H1 (cell line): ENCODE results near the gene ETNK1. TPM values are rescaled to one million over a fixed set of nuclear protein-coding genes. Genes with fewer than 3 reads are reported as not detected.

Source experiments
- CTCF ChIA-PET: fragments of 300-600 bp; sonication (Branson Sonifier 250); formaldehyde crosslinking; loops from one replicate; lab custom pipeline; 2021; ENCODE audit not compliant: partially characterized antibody; lab: Charles Lee
- POLR2A ChIA-PET: fragments of 300-600 bp; sonication (Branson Sonifier 250); formaldehyde crosslinking; loops from one replicate; lab custom pipeline; 2021; ENCODE audit warnings: inconsistent platforms; ENCODE audit not compliant: partially characterized antibody; lab: Charles Lee
- DNase-seq, 2 experiments: peaks; one replicate each; pipeline versions ENCODE4 v3.0.0 to v3.0.0-alpha.2; 2010 to 2022; ENCODE audit warnings: low spot score in 2 of 2, low read depth in 1 of 2, mixed read lengths in 1 of 2
- FAIRE-seq: peaks from 2 replicates; lab custom pipeline; 2011; peaks lifted over from hg19 to GRCh38; lab: Jason Lieb, UNC
- H2AFZ ChIP-seq: 2 replicates; pipeline ENCODE4 v1.8.1; 2012; ENCODE audit warnings: low read length, inconsistent platforms
- H2AK5ac ChIP-seq: 2 replicates; pipeline ENCODE4 v1.6.1; 2013; ENCODE audit warnings: low read depth, low read length
- H2BK120ac ChIP-seq: replicated peaks from 2 replicates; pipeline ENCODE3; 2013; ENCODE audit warnings: low read depth, low read length, inconsistent platforms
- H2BK12ac ChIP-seq: 2 replicates; pipeline ENCODE4 v1.6.1; 2013; ENCODE audit warnings: low read depth, low read length
- H2BK15ac ChIP-seq: 2 replicates; pipeline ENCODE4 v1.6.1; 2013; ENCODE audit warnings: low read length
- H2BK20ac ChIP-seq: 2 replicates; pipeline ENCODE4 v1.6.1; 2013; ENCODE audit warnings: low read length
- H2BK5ac ChIP-seq: 2 replicates; pipeline ENCODE4 v1.6.1; 2013; ENCODE audit warnings: low read depth, low read length
- H3K14ac ChIP-seq: 2 replicates; pipeline ENCODE4 v1.6.1; 2013; ENCODE audit warnings: inconsistent platforms; ENCODE audit not compliant: insufficient read length
- H3K18ac ChIP-seq: 2 replicates; pipeline ENCODE4 v1.6.1; 2013; ENCODE audit warnings: low read length; ENCODE audit errors: extremely low read depth
- H3K23ac ChIP-seq: 2 replicates; pipeline ENCODE4 v1.6.1; 2013; ENCODE audit warnings: inconsistent platforms; ENCODE audit not compliant: insufficient read length
- H3K23me2 ChIP-seq: 2 replicates; pipeline ENCODE4 v1.6.1; 2013; ENCODE audit warnings: low read depth, low read length
- H3K27ac ChIP-seq: 2 replicates; pipeline ENCODE4 v1.6.1; 2011; ENCODE audit warnings: low read depth, low read length, inconsistent platforms
- H3K27me3 ChIP-seq, 4 experiments: replicated peaks in 1 of 4; 1 replicate in 1 of 4; 2 replicates in 3 of 4; pipeline versions ENCODE4 v1.6.1 to v1.8.1; 2011 to 2013; ENCODE audit warnings: low read length in 3 of 4, mild to moderate bottlenecking in 3 of 4, inconsistent platforms in 2 of 4, mixed read lengths in 2 of 4, moderate library complexity in 1 of 4; ENCODE audit not compliant: control insufficient read depth in 3 of 4, insufficient read depth in 3 of 4; ENCODE audit errors: extremely low read depth in 1 of 4
- H3K36me3 ChIP-seq, 4 experiments: 2 replicates each; pipeline versions ENCODE4 v1.6.1 to v1.8.1; 2011 to 2013; ENCODE audit warnings: mild to moderate bottlenecking in 4 of 4, low read length in 3 of 4, moderate library complexity in 2 of 4, control low read depth in 1 of 4, inconsistent platforms in 1 of 4; ENCODE audit not compliant: insufficient read depth in 4 of 4, control insufficient read depth in 2 of 4
- H3K4ac ChIP-seq: replicated peaks from 2 replicates; pipeline ENCODE3; 2013; ENCODE audit warnings: low read length, low read depth, mixed read lengths, inconsistent platforms; ENCODE audit not compliant: insufficient read length
- H3K4me1 ChIP-seq, 4 experiments: replicated peaks in 1 of 4; 1 replicate in 1 of 4; 2 replicates in 3 of 4; pipeline versions ENCODE4 v1.6.1 to v1.8.1; 2011 to 2013; ENCODE audit warnings: low read length in 3 of 4, inconsistent platforms in 2 of 4, mixed read lengths in 1 of 4; ENCODE audit not compliant: insufficient read depth in 4 of 4, control insufficient read depth in 3 of 4
- H3K4me2 ChIP-seq, 2 experiments: 2 replicates each; pipeline versions ENCODE4 v1.6.1 to v1.8.1; 2011 to 2013; ENCODE audit warnings: low read depth in 2 of 2, low read length in 2 of 2, control low read depth in 1 of 2, inconsistent platforms in 1 of 2, mild to moderate bottlenecking in 1 of 2; ENCODE audit not compliant: insufficient read depth in 1 of 2
- H3K4me3 ChIP-seq, 4 experiments: fragments of 200-600, 300-600 bp in 1 of 4; sonication (generic), shearing (Covaris generic), sonication (Bioruptor Twin) in 1 of 4; 2 replicates each; pipeline versions ENCODE4 v1.5.1 to v1.8.1; 2011 to 2016; ENCODE audit warnings: low read length in 4 of 4, low read depth in 3 of 4, control low read depth in 2 of 4, inconsistent platforms in 2 of 4, mild to moderate bottlenecking in 2 of 4, mixed read lengths in 1 of 4, moderate library complexity in 1 of 4; ENCODE audit not compliant: insufficient read depth in 2 of 4; ENCODE audit errors: extremely low read depth in 1 of 4
- H3K56ac ChIP-seq: replicated peaks from 2 replicates; pipeline ENCODE3; 2013; ENCODE audit warnings: low read depth, mild to moderate bottlenecking, mixed read lengths, low read length, inconsistent platforms; ENCODE audit not compliant: insufficient read length
- H3K79me1 ChIP-seq: 2 replicates; pipeline ENCODE4 v1.6.1; 2013; ENCODE audit warnings: low read depth, low read length, control low read depth
- H3K79me2 ChIP-seq, 2 experiments: 2 replicates each; pipeline versions ENCODE4 v1.6.1 to v1.8.1; 2012 to 2013; ENCODE audit warnings: low read length in 2 of 2, mild to moderate bottlenecking in 2 of 2, inconsistent platforms in 1 of 2; ENCODE audit not compliant: insufficient read depth in 2 of 2, control insufficient read depth in 1 of 2
- H3K9ac ChIP-seq, 4 experiments: replicated peaks in 1 of 4; 1 replicate in 1 of 4; 2 replicates in 3 of 4; pipeline versions ENCODE4 v1.6.1 to v1.8.1; 2011 to 2013; ENCODE audit warnings: low read depth in 3 of 4, low read length in 3 of 4, control low read depth in 2 of 4, mild to moderate bottlenecking in 2 of 4, moderate library complexity in 2 of 4, inconsistent platforms in 1 of 4; ENCODE audit errors: extremely low read depth in 1 of 4
- H3K9me3 ChIP-seq, 2 experiments: 2 replicates each; pipeline versions ENCODE4 v1.6.1 to v1.8.1; 2012 to 2013; ENCODE audit warnings: mild to moderate bottlenecking in 2 of 2, moderate library complexity in 2 of 2, control low read depth in 1 of 2, inconsistent platforms in 1 of 2, low read depth in 1 of 2, low read length in 1 of 2, mixed read lengths in 1 of 2; ENCODE audit not compliant: insufficient read depth in 2 of 2
- H4K20me1 ChIP-seq, 2 experiments: replicated peaks in 1 of 2; 2 replicates each; pipeline versions ENCODE3 to v1.8.1; 2011 to 2013; ENCODE audit warnings: inconsistent platforms in 2 of 2, low read length in 2 of 2, mild to moderate bottlenecking in 1 of 2; ENCODE audit not compliant: insufficient read depth in 2 of 2, control insufficient read depth in 1 of 2
- H4K5ac ChIP-seq: 2 replicates; pipeline ENCODE4 v1.6.1; 2013; ENCODE audit warnings: low read length, low read depth, mixed read lengths, inconsistent platforms; ENCODE audit not compliant: insufficient read length
- H4K8ac ChIP-seq: 2 replicates; pipeline ENCODE4 v1.8.0; 2013; ENCODE audit warnings: mild to moderate bottlenecking, moderate library complexity, low read length, inconsistent platforms; ENCODE audit not compliant: insufficient read depth; ENCODE audit errors: extremely low read depth
- H4K91ac ChIP-seq: replicated peaks from 2 replicates; pipeline ENCODE3; 2013; ENCODE audit warnings: low read length, mixed read lengths, inconsistent platforms; ENCODE audit not compliant: insufficient read length
- BRCA1 ChIP-seq: IDR thresholded peaks from 2 replicates; pipeline ENCODE4 v1.6.1; 2012; ENCODE audit warnings: low read depth, low read length, improper control_type of control experiment
- CBX8 ChIP-seq: fragments of 300-800, 300-1000 bp; sonication (generic); IDR thresholded peaks from 2 replicates; pipeline ENCODE4 v1.7.1; 2016; ENCODE audit warnings: low read depth, low read length, borderline replicate concordance
- CREB1 ChIP-seq: IDR thresholded peaks from 2 replicates; pipeline ENCODE4 v1.6.1; 2012; ENCODE audit warnings: inconsistent platforms
- EZH2 ChIP-seq: fragments of 200-600 bp; sonication (generic); IDR thresholded peaks from 2 replicates; pipeline ENCODE4 v1.7.1; 2012; ENCODE audit warnings: low read depth, mild to moderate bottlenecking, moderate library complexity, low read length, inconsistent platforms; ENCODE audit not compliant: severe bottlenecking
- SAP30 ChIP-seq: fragments of 300-600 bp; sonication (generic); IDR thresholded peaks from 2 replicates; pipeline ENCODE4 v1.7.1; 2012; ENCODE audit warnings: low read length, moderate library complexity, mild to moderate bottlenecking, inconsistent platforms; ENCODE audit not compliant: insufficient read depth, insufficient replicate concordance
- SP1 ChIP-seq: IDR thresholded peaks from 2 replicates; pipeline ENCODE4 v1.6.1; 2011; ENCODE audit warnings: low read depth, low read length
- ZNF274 ChIP-seq: IDR thresholded peaks from 2 replicates; pipeline ENCODE4 v1.7.0; 2012; ENCODE audit warnings: low read length, borderline replicate concordance; ENCODE audit errors: extremely low read depth
- WGBS, 2 experiments: shearing (Covaris generic) in 1 of 2; methylation state at CpG; one replicate each; pipeline versions ENCODE4 v1.1.6 to v1.1.7; 2013 to 2015; ENCODE audit warnings: low lambda C conversion rate in 2 of 2, mixed read lengths in 2 of 2, inconsistent platforms in 1 of 2, low coverage in 1 of 2, missing lambda C conversion rate in 1 of 2; ENCODE audit not compliant: insufficient replicate concordance in 2 of 2, insufficient coverage in 1 of 2, insufficient read length in 1 of 2; ENCODE audit errors: extremely low coverage in 1 of 2, missing lambda C conversion rate in 1 of 2; 5-methylcytosine and 5-hydroxymethylcytosine counted together
- polyA plus RNA-seq, 7 experiments: library from polyadenylated mRNA; depleted of rRNA in 3 of 7; stranded (reverse) in 5 of 7; unstranded in 2 of 7; fragments of >200 nt in 5 of 7; fragments of 200-250 nt in 2 of 7; gene quantifications; 1 replicate in 5 of 7; 2 replicates in 1 of 7; 4 replicates in 1 of 7; pipeline versions ENCODE4 v1.2.1 to v1.2.3, GENCODE V29; 2011 to 2013; ENCODE audit warnings: missing spikeins in 2 of 7, mixed read lengths in 2 of 7
- total RNA-seq: library from RNA; stranded (reverse); fragmentation: NEBNext Ultra II Directional; extraction: Animal tissue kit (Norgen Biotek cat#: 25700); gene quantifications from 2 replicates; pipeline ENCODE4 v1.2.1, GENCODE V29; 2021

ETNK1 gene
- total and polyA plus RNA-seq, 2 of the 8 experiments (the other 6 are each of a cell fraction or from before 2014, with no cell fraction given): 11.6 to 82.7 TPM

DNA sequence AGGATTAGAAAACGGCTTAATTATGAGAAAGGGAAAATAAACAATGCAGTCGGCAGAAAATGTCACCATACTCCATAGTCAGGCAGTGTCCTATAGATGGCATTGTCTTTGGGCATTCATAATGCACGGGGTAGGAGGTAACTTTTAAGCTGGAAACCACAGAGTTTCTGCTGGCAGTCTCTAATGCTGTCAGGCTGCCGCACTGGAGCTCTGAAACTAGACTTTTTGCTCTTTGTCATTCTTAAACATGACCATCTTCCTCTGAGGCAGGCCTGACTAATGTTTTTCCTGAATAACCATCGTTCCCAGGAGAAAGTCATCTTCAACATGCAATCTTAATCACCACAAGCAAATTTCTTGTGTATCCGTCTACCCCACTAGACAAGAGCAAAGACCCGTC, 108.8 kb downstream of the ETNK1 start:
- 87% methylated on average over 7 of the region's 7 CpGs; no CpG with 5 or more reads in 1 of the 2 experiments for WGBS, 2 experiments
- no peak overlapping the region for H2BK12ac ChIP-seq
- DNase-seq (no peak), FAIRE-seq (no peak)
- no peaks in the 10 kb centered on the region for H4K20me1 ChIP-seq
- H4K91ac ChIP-seq: no peak overlapping the region
- no peak overlapping the region for H3K9ac ChIP-seq
- no peak overlapping the region for H3K18ac ChIP-seq
- H3K9me3 ChIP-seq: no peaks in the 10 kb centered on the region
- H3K27me3 ChIP-seq: no peaks in the 10 kb centered on the region
- no peak overlapping the region for H3K23ac ChIP-seq
- H3K36me3 ChIP-seq: no peaks in the 10 kb centered on the region
- no peak overlapping the region for H2BK5ac ChIP-seq
- no peaks in the 10 kb centered on the region for H3K23me2 ChIP-seq
- H4K8ac ChIP-seq: no peak overlapping the region
- H3K14ac ChIP-seq: no peak overlapping the region
- no peak overlapping the region for H3K27ac ChIP-seq
- H2BK15ac ChIP-seq: no peak overlapping the region
- H2BK20ac ChIP-seq: no peak overlapping the region
- H2AFZ ChIP-seq: no peak overlapping the region
- no peak overlapping the region for H3K4me2 ChIP-seq
- H3K4me3 ChIP-seq: no peak overlapping the region
- CTCF ChIA-PET: no interaction called here
- H2BK120ac ChIP-seq: no peak overlapping the region
- H3K4me1 ChIP-seq: no peaks in the 10 kb centered on the region
- POLR2A ChIA-PET: no interaction called here
- no peak overlapping the region for H4K5ac ChIP-seq
- H3K79me2 ChIP-seq: no peaks in the 10 kb centered on the region
- H3K4ac ChIP-seq: no peak overlapping the region
- no peaks in the 10 kb centered on the region for H3K79me1 ChIP-seq
- H2AK5ac ChIP-seq: no peak overlapping the region
- H3K56ac ChIP-seq: no peak overlapping the region
- TF ChIP-seq CBX8 (no peak), EZH2 (no peak), CREB1 (no peak), SP1 (no peak), ZNF274 (no peak), SAP30 (no peak), BRCA1 (no peak)
